GM12892 (cell line): ENCODE measurements around the gene RPA3.

Source experiments
- DNase-seq: peaks from one replicate; pipeline ENCODE4 v3.0.0; 2011; ENCODE audit not compliant: insufficient read length
- FAIRE-seq: peaks from 2 replicates; lab custom pipeline; 2011; peaks lifted over from hg19 to GRCh38; lab: Jason Lieb, UNC
- POLR2A ChIP-seq: IDR thresholded peaks from 2 replicates; pipeline ENCODE4 v1.6.1; 2011; ENCODE audit warnings: low read depth, low read length, control low read depth
- POLR2AphosphoS5 ChIP-seq: IDR thresholded peaks from 2 replicates; pipeline ENCODE4 v1.6.1; 2011; ENCODE audit warnings: low read depth, low read length, control low read depth
- TAF1 ChIP-seq: IDR thresholded peaks from 2 replicates; pipeline ENCODE4 v1.6.1; 2011; ENCODE audit warnings: low read depth, mild to moderate bottlenecking, control low read depth, low read length, borderline replicate concordance

The RPA3 gene

GRCh38 chr7:7746458-7746857 lies 28.1 kb upstream of the RPA3 start:
- DNase-seq (no peak), FAIRE-seq (peak; percentile 50)

DNA sequence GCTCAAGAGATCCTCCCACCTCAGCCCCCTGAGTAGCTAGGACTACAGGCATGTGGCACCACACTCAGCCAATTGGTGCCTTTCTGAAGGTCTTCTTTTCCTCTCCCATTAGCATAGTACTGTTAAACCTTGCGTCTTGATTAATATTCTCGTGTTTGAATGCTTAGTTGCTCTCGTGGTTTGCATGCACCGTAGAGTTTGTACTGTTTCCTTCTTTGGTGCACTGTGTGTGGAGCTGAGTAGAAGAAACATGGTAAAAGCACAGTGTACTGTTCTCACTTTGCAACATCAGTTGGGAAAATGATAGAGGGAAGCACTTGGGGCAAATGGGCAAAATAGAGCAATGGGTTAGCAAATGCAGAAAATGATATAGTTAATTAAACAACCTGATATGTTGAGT lies 27.6 kb upstream of the RPA3 start:
- no peak for FAIRE-seq
- TF ChIP-seq POLR2A (no peak), TAF1 (no peak), POLR2AphosphoS5 (no peak)
- no peak for DNase-seq

More at GRCh38 chr7:7746458-7746857, 28.1 kb upstream of the RPA3 start:
- no peak for TF ChIP-seq TAF1
- no peak for TF ChIP-seq POLR2A
- TF ChIP-seq POLR2AphosphoS5: no peak

DNA sequence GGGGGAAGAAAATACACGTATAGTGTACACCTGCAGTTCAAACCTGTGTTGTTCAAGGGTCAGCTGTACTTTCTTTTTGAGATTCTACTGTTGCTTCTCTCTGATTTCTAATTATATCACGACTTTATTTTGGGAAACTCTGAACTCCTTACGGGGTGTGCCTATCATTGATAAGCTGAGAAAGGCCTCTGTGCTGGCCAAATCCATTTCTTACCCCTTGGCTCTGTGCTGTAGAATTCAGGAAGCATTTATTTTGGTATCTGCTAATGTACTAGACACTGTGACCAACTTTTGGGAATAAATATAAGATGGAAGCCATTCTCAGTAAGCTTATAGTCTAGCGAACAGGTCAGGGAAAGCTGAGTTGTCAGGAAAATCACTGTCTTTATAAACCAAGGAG lies 26.9 kb upstream of the RPA3 start:
- no peak for DNase-seq
- no peak for TF ChIP-seq TAF1
- TF ChIP-seq POLR2A: no peak
- no peak for TF ChIP-seq POLR2AphosphoS5
- no peak for FAIRE-seq

DNA sequence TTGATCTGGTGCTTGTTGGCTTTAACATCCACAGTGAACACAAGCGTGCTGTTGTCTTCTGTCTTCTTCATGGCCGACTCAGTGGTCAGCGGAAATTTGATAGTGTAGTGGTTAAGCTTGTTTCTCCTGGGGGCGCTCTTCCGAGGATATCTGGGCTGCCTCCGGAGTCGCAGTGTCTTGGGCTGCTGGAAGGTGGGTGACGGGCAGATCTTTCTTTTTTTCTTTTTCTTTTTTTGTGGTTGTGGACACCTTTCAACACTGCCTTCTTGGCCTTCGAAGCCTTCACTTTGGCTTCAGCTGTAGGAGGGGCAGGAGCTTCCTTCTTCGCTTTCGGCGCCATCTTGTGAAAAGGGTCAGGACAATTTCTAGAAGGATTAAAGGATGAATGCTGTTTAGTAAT lies 23.8 kb upstream of the RPA3 start:
- TF ChIP-seq POLR2AphosphoS5 (no peak), TAF1 (no peak), POLR2A (no peak)
- no peak for DNase-seq
- no peak for FAIRE-seq

GRCh38 chr7:7740037-7740355 lies 21.6 kb upstream of the RPA3 start:
- no peak for FAIRE-seq

DNA sequence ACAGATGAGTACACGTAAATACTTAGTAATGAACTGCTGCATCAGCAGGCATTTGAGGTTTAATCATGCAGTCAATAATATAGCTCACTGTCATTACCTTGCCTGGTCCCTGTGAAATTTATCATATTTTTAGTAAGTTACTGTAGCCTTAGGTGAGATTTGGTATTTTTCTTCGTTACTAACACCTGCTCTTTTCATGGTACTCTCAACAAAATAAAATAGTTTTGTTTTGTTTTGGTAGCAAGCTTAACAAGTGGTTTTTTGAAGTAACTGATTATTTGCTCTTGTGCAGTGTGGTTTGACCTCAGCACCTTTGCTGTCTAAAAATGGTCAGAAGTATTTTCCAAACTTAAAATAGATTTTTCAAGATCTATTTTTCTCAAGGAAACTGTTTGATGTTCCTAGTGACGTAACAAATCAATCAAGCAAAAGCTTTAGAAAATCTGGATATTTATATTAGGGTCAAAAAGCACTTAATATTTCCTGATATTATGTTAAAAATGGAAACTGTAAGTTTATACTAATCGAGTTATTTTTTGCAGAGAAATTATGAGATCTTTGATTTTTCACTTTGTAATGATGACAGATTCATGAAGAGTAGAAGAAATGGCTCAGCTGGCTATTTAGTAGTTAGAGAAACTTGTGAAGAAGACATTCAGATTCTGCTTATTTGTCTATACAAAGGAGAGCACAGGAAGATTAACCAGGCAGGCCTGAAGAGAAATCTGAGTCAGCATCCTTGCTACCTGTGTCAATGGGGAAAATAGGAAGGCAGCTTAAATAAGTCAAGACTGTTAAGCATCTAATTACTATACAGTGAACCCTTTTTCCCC lies 21.0 kb upstream of the RPA3 start:
- FAIRE-seq: no peak
- DNase-seq: no peak

More at GRCh38 chr7:7740037-7740355, 21.6 kb upstream of the RPA3 start:
- TF ChIP-seq TAF1: no peak
- TF ChIP-seq POLR2A: no peak
- TF ChIP-seq POLR2AphosphoS5: no peak
- DNase-seq: no peak

GRCh38 chr7:7738622-7739021 lies 20.2 kb upstream of the RPA3 start:
- TF ChIP-seq TAF1 (no peak), POLR2AphosphoS5 (no peak), POLR2A (no peak)
- DNase-seq (no peak), FAIRE-seq (peak; percentile 63)

More for the DNA sequence above, 21.0 kb upstream of the RPA3 start:
- TF ChIP-seq TAF1: no peak
- TF ChIP-seq POLR2AphosphoS5: no peak
- no peak for TF ChIP-seq POLR2A

DNA sequence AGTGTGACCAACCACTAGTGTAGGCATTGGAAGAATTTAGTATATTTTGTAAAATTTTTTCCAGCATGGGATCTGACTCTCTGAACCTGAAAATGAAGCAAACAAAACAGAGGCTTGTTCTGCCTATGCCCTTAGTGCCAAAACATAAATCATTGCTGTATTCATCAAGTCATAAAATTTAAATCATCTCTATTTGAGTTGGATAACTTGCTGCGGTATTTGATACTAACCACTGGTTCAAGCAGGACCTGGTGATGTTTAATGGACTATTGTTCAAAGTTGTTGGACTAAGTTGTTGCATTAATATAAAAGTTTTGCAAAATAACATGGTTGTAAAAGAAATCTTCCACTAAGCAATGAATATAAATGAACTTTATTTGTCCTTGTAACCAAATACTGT lies 19.8 kb upstream of the RPA3 start:
- TF ChIP-seq POLR2A: no peak
- no peak for TF ChIP-seq POLR2AphosphoS5
- no peak for TF ChIP-seq TAF1
- FAIRE-seq (no peak), DNase-seq (no peak)

DNA sequence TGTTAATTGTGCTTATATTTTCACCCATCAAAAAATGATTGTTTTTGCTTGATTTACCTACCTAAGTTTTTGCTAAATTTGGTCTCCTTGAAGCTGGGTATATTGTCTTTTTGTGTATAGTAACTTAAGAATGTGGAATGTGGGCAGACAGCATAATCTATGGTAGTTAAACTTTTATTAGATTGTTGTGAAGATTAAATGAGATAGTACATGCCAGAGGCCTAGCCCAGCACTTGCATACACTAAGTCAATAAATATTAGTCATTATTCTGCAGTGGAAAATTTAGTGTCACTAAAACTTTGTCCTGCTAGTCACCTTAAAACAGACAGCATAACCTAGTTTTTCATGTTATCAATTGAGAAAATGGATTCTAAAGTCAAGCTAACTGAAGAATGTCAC lies 19.3 kb upstream of the RPA3 start:
- FAIRE-seq: no peak
- no peak for TF ChIP-seq TAF1
- TF ChIP-seq POLR2A: no peak
- no peak for TF ChIP-seq POLR2AphosphoS5
- no peak for DNase-seq

- DNase-seq (no peak), FAIRE-seq (no peak)
- TF ChIP-seq POLR2A (no peak), POLR2AphosphoS5 (no peak), TAF1 (no peak)
Measured at GRCh38 chr7:7736671-7737070, 18.3 kb upstream of the RPA3 start.

DNA sequence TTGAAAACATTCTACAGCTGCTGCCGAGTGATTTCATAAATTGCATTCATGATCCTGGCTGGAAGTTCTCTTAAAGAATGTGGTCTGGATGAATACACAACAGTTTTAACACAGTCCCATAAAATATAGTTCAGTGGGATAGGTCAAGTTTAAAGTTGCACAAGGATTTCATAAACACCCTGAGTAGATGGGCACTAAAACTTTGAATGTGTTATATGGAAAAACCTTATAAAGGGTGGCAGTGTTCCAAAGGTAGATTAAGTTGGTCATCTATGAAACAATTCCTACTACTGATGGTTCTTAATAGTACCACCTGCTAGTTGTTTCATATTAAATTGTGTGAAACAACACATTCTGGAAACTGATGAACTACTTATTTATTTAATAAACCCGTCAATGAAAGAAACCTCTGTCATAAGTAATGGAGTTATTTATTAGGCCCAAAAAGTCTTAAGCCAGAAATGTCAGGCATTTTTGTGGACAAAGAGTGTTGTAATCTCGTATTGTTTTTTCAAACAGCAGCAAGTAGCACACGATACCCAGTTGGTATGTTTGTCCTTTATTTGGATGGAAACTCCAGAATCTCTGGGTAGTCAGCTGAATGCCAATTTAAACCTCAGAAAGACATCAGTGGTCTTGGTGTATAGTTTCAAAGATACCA lies 14.3 kb upstream of the RPA3 start:
- TF ChIP-seq POLR2A (no peak), TAF1 (no peak), POLR2AphosphoS5 (no peak)
- no peak for DNase-seq

More for the DNA sequence above, 14.3 kb upstream of the RPA3 start:
- peak; percentile 24 for FAIRE-seq
